ENCODE results near the gene SMG1. TPM values are rescaled to one million over a fixed set of nuclear protein-coding genes. Genes with fewer than 3 reads are reported as not detected.
A peak's percentile ranks its signal among the peaks of the same experiment; 100 is the strongest.

Gene SMG1
- total and polyA plus RNA-seq, 2 of the 13 experiments (the other 11 are each of a cell fraction or from before 2014, with no cell fraction given): 48.7 to 53.7 TPM

- no peak for TF ChIP-seq MBNL3 (CRISPR knock-in tag; conservative IDR thresholded peaks at IDR 0.05)
- TF ChIP-seq, protein P1, sequence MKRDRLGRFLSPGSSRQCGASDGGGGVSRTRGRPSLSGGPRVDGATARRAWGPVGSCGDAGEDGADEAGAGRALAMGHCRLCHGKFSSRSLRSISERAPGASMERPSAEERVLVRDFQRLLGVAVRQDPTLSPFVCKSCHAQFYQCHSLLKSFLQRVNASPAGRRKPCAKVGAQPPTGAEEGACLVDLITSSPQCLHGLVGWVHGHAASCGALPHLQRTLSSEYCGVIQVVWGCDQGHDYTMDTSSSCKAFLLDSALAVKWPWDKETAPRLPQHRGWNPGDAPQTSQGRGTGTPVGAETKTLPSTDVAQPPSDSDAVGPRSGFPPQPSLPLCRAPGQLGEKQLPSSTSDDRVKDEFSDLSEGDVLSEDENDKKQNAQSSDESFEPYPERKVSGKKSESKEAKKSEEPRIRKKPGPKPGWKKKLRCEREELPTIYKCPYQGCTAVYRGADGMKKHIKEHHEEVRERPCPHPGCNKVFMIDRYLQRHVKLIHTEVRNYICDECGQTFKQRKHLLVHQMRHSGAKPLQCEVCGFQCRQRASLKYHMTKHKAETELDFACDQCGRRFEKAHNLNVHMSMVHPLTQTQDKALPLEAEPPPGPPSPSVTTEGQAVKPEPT (CRISPR knock-in tag; IDR thresholded peaks at IDR 0.05; ENCODE audit: low read depth): peak; percentile 96
- no peak; the same call in 1 of the 2 replicates for TF ChIP-seq NFATC3 (CRISPR knock-in tag; IDR thresholded peaks at IDR 0.05)
- TF ChIP-seq, protein P2, sequence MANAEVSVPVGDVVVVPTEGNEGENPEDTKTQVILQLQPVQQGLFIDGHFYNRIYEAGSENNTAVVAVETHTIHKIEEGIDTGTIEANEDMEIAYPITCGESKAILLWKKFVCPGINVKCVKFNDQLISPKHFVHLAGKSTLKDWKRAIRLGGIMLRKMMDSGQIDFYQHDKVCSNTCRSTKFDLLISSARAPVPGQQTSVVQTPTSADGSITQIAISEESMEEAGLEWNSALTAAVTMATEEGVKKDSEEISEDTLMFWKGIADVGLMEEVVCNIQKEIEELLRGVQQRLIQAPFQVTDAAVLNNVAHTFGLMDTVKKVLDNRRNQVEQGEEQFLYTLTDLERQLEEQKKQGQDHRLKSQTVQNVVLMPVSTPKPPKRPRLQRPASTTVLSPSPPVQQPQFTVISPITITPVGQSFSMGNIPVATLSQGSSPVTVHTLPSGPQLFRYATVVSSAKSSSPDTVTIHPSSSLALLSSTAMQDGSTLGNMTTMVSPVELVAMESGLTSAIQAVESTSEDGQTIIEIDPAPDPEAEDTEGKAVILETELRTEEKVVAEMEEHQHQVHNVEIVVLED (CRISPR knock-in tag; IDR thresholded peaks at IDR 0.05; ENCODE audit: borderline replicate concordance): peak; percentile 92
- TF ChIP-seq CCAR2 (optimal IDR thresholded peaks at IDR 0.05; ENCODE audit: low read depth, low read length): peak; percentile 48
- peak; percentile 96; the same call in 1 of the 2 replicates for TF ChIP-seq ZNF160 (CRISPR knock-in tag; IDR thresholded peaks at IDR 0.05)
- TF ChIP-seq ZBTB1 (CRISPR knock-in tag; IDR thresholded peaks at IDR 0.05; ENCODE audit: borderline replicate concordance): peak; percentile 47; the same call in 1 of the 2 replicates
- peak; percentile 94 for TF ChIP-seq GATAD1 (CRISPR knock-in tag; IDR thresholded peaks at IDR 0.05)
- peak; percentile 96 for TF ChIP-seq ZFP41 (CRISPR knock-in tag; IDR thresholded peaks at IDR 0.05; ENCODE audit: borderline replicate concordance)
- peak; percentile 97 for TF ChIP-seq ZNF687 (CRISPR knock-in tag; IDR thresholded peaks at IDR 0.05)
- no peak; the same call in 1 of the 2 replicates for TF ChIP-seq DPF2 (CRISPR knock-in tag; IDR thresholded peaks at IDR 0.05; ENCODE audit: borderline replicate concordance, low read depth)
- TF ChIP-seq, protein P3, sequence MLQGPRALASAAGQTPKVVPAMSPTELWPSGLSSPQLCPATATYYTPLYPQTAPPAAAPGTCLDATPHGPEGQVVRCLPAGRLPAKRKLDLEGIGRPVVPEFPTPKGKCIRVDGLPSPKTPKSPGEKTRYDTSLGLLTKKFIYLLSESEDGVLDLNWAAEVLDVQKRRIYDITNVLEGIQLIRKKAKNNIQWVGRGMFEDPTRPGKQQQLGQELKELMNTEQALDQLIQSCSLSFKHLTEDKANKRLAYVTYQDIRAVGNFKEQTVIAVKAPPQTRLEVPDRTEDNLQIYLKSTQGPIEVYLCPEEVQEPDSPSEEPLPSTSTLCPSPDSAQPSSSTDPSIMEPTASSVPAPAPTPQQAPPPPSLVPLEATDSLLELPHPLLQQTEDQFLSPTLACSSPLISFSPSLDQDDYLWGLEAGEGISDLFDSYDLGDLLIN (CRISPR knock-in tag; IDR thresholded peaks at IDR 0.05; ENCODE audit: borderline replicate concordance): peak; percentile 92
- peak; percentile 99 for TF ChIP-seq KLF6 (CRISPR knock-in tag; IDR thresholded peaks at IDR 0.05)
- peak; percentile 87 for TF ChIP-seq ZBTB20 (CRISPR knock-in tag; IDR thresholded peaks at IDR 0.05; ENCODE audit: borderline replicate concordance, low read depth)
- TF ChIP-seq PAWR (CRISPR knock-in tag; IDR thresholded peaks at IDR 0.05; ENCODE audit: borderline replicate concordance): 0 out of 2 replicates have a peak, but pooled peaks have one; percentile 97
- TF ChIP-seq RXRA (CRISPR knock-in tag; IDR thresholded peaks at IDR 0.05): peak; percentile 98
- TF ChIP-seq ZNF749 (CRISPR knock-in tag; IDR thresholded peaks at IDR 0.05; ENCODE audit: borderline replicate concordance): no peak
- peak; percentile 65; the same call in 1 of the 2 replicates for TF ChIP-seq ZNF337 (CRISPR knock-in tag; IDR thresholded peaks at IDR 0.05; ENCODE audit: borderline replicate concordance, low read depth)
- peak; percentile 54; the same call in 1 of the 2 replicates for TF ChIP-seq SRF (IDR thresholded peaks at IDR 0.05; ENCODE audit: low read depth, low read length)
These were observed 124.8 kb downstream of the SMG1 start, which contains the start of gene ARL6IP1 (continued) for GRCh38 chr16:18801145-18801972.
